ENCODE measurements around the gene CLSTN2. TPM values are rescaled to one million over a fixed set of nuclear protein-coding genes. Genes with fewer than 3 reads are reported as not detected.

Gene CLSTN2
- total RNA-seq, 1 experiment from 2014 or later: 0.68 TPM

GRCh38 chr3:140236836-140237501 is 302.0 kb downstream of the CLSTN2 start:
- Histone ChIP-seq H3K23ac (ENCODE audit: insufficient read length, low read depth, low read length) (no peak overlapping the region), H3K18ac (ENCODE audit: insufficient read length, low read depth, low read length) (no peak overlapping the region), H4K8ac (replicated peaks; ENCODE audit: insufficient read length, low read depth, low read length) (no peak overlapping the region), H3T11ph (ENCODE audit: low read length) (no peak overlapping the region), H3K79me1 (ENCODE audit: insufficient read depth, low read depth, low read length, poor library complexity, severe bottlenecking) (no peaks in the 10 kb centered on the region), H3K27ac (ENCODE audit: insufficient read length, low read depth, low read length) (no peak overlapping the region), H3K4me1 (ENCODE audit: insufficient read depth, low read length) (no peaks in the 10 kb centered on the region), H3K23me2 (ENCODE audit: insufficient read length, low read depth, low read length, poor library complexity, severe bottlenecking) (no peaks in the 10 kb centered on the region), H2BK15ac (ENCODE audit: low read depth, low read length) (no peak overlapping the region), H3K4ac (ENCODE audit: low read depth, low read length) (no peak overlapping the region), H2BK120ac (ENCODE audit: low read depth, low read length, poor library complexity, severe bottlenecking) (no peak overlapping the region), H3K9ac (ENCODE audit: extremely low read depth, insufficient read length, low read length) (no peak overlapping the region), H3K14ac (ENCODE audit: insufficient read depth, low read length) (no peak overlapping the region), H3K56ac (ENCODE audit: insufficient read length, low read depth, low read length) (no peak overlapping the region), H2BK12ac (ENCODE audit: insufficient read length, low read depth, low read length) (no peak overlapping the region), H3K27me3 (ENCODE audit: insufficient read depth, low read length) (no peaks in the 10 kb centered on the region), H4K20me1 (ENCODE audit: control insufficient read depth, insufficient read depth, insufficient read length) (no peaks in the 10 kb centered on the region), H3K4me2 (ENCODE audit: insufficient read depth, insufficient read length, low read length) (no peak overlapping the region), H3K79me2 (ENCODE audit: insufficient read depth, low read length) (no peaks in the 10 kb centered on the region), H2AK5ac (ENCODE audit: insufficient read length, low read length) (no peak overlapping the region), H4K5ac (ENCODE audit: insufficient read length, low read depth, low read length) (no peak overlapping the region), H2BK5ac (ENCODE audit: insufficient read length, low read length) (no peak overlapping the region), H2AFZ (ENCODE audit: low read length) (no peak overlapping the region), H2BK20ac (ENCODE audit: low read depth, low read length, poor library complexity, severe bottlenecking) (no peak overlapping the region), H4K91ac (ENCODE audit: insufficient read length, low read depth, low read length) (no peak overlapping the region), H3K9me3 (ENCODE audit: control insufficient read depth, low read depth, low read length) (no peaks in the 10 kb centered on the region)
- Mint-ChIP-seq H3K36me3 (ENCODE audit: insufficient read depth in 1 of 3, low read depth in 3 of 3) (peaks cover 0 to 11% (median 2%) of the 10 kb centered on the region in 3 experiments; a peak in 6 of 7 replicates), H3K27ac (no peak overlapping the region), H3K4me3 (no peak overlapping the region), H3K9me3 (peaks cover 4 to 6% of the 10 kb centered on the region in 2 experiments), H3K4me1 (no peaks in the 10 kb centered on the region), H3K27me3 (ENCODE audit: low read depth) (no peaks in the 10 kb centered on the region; the same call in 1 of the 2 replicates)
- WGBS (ENCODE audit: extremely low coverage, insufficient read length, low lambda C conversion rate): no CpG with 5 or more reads among the region's 5 CpGs
- TF ChIP-seq CTCF (conservative IDR thresholded peaks at IDR 0.05): no peak
- DNase-seq: no peak

Measured in H9 (cell line).